ENCODE results near the gene PRKCE.

The PRKCE gene

GRCh38 chr2:46174345-46175170, 523.1 kb downstream of the PRKCE start:
- no peak for DNase-seq (ENCODE audit: low spot score)
- TF ChIP-seq CTCF (IDR thresholded peaks at IDR 0.05; ENCODE audit: extremely low read depth, missing control alignments), result no peak

- TF ChIP-seq CTCF (IDR thresholded peaks at IDR 0.05; ENCODE audit: extremely low read depth, missing control alignments), result no peak
- DNase-seq (ENCODE audit: low spot score), result no peak
Observed at GRCh38 chr2:46175419-46175818, 523.9 kb downstream of the PRKCE start.

GRCh38 chr2:46177461-46178089, 526.1 kb downstream of the PRKCE start:
- no peak for DNase-seq (ENCODE audit: low spot score)
- no peak for TF ChIP-seq CTCF (IDR thresholded peaks at IDR 0.05; ENCODE audit: extremely low read depth, missing control alignments)

- DNase-seq (ENCODE audit: low spot score), result peak; percentile 44
- no peak for TF ChIP-seq CTCF (IDR thresholded peaks at IDR 0.05; ENCODE audit: extremely low read depth, missing control alignments)
Observed at GRCh38 chr2:46179037-46179621, 527.7 kb downstream of the PRKCE start.

GRCh38 chr2:46180189-46180588, 528.7 kb downstream of the PRKCE start:
- TF ChIP-seq CTCF (IDR thresholded peaks at IDR 0.05; ENCODE audit: extremely low read depth, missing control alignments), result no peak

GRCh38 chr2:46181306-46181705, 529.8 kb downstream of the PRKCE start:
- no peak for TF ChIP-seq CTCF (IDR thresholded peaks at IDR 0.05; ENCODE audit: extremely low read depth, missing control alignments)
- no peak for DNase-seq (ENCODE audit: low spot score)

More at GRCh38 chr2:46180189-46180588, 528.7 kb downstream of the PRKCE start:
- DNase-seq (ENCODE audit: low spot score), result no peak

All from GM20000 (cell line).